Esophagus (tissue), 2 donors: Measurements from ENCODE around the gene ATAD2B. TPM values are rescaled to one million over a fixed set of nuclear protein-coding genes. Genes with fewer than 3 reads are reported as not detected.

Experiments used
- H3K27ac ChIP-seq, 2 donors: one replicate each; pipeline ENCODE4 v1.5.1; 2013; ENCODE audit warnings: low read depth in 2 of 2, mild to moderate bottlenecking in 2 of 2, inconsistent platforms in 1 of 2, low read length in 1 of 2, moderate library complexity in 1 of 2
- H3K27me3 ChIP-seq, 2 donors: one replicate each; pipeline ENCODE4 v1.6.1; 2013; ENCODE audit warnings: low read length in 2 of 2, control low read depth in 1 of 2, mild to moderate bottlenecking in 1 of 2; ENCODE audit not compliant: insufficient read depth in 2 of 2, control insufficient read depth in 1 of 2
- H3K36me3 ChIP-seq, 2 donors: one replicate each; pipeline ENCODE4 v1.6.1; 2013; ENCODE audit warnings: low read length in 1 of 2; ENCODE audit not compliant: control insufficient read depth in 2 of 2, insufficient read depth in 2 of 2
- H3K4me1 ChIP-seq, 2 donors: one replicate each; pipeline ENCODE4 v1.6.1; 2013; ENCODE audit warnings: low read length in 1 of 2; ENCODE audit not compliant: control insufficient read depth in 2 of 2, insufficient read depth in 2 of 2
- H3K4me3 ChIP-seq, 2 donors: one replicate each; pipeline ENCODE4 v1.5.1; 2013; ENCODE audit warnings: low read length in 2 of 2, mild to moderate bottlenecking in 2 of 2, low read depth in 1 of 2, moderate library complexity in 1 of 2
- H3K9me3 ChIP-seq, 2 donors: one replicate each; pipeline ENCODE4 v1.6.1; 2013; ENCODE audit warnings: mild to moderate bottlenecking in 2 of 2, low read depth in 1 of 2, low read length in 1 of 2, moderate library complexity in 1 of 2; ENCODE audit not compliant: control insufficient read depth in 2 of 2, insufficient read depth in 1 of 2
- WGBS, 2 donors: extraction: QIAGEN DNeasy Blood & Tissue Kit; methylation state at CpG; one replicate each; pipeline ENCODE4 v1.1.7; 2013; 5-methylcytosine and 5-hydroxymethylcytosine counted together
- polyA plus RNA-seq, 2 donors: library from polyadenylated mRNA; stranded (reverse); fragments of 200-250 nt; gene quantifications; one replicate each; pipeline ENCODE4 v1.2.3, GENCODE V29; 2013
- donor health status: healthy with polysubstance abuse.
- donor health status: Bipolar disorder and iron deficiency.

ATAD2B gene
- polyA plus RNA-seq, 2 donors: 4.0 to 5.8 TPM

GRCh38 chr2:23761638-23762037 lies 165.3 kb downstream of the ATAD2B start:
- Histone ChIP-seq H3K27ac (no peak overlapping the region), H3K27me3 (no peaks in the 10 kb centered on the region), H3K9me3 (no peaks in the 10 kb centered on the region), H3K4me3 (no peak overlapping the region), H3K4me1 (no peaks in the 10 kb centered on the region), H3K36me3 (peaks cover 0 to 5% of the 10 kb centered on the region in 2 donors)
- 23 to 69% methylated on average over 1 of the region's 1 CpG for WGBS, 2 donors

GRCh38 chr2:23760736-23761135 lies 166.2 kb downstream of the ATAD2B start:
- Histone ChIP-seq H3K27me3 (no peaks in the 10 kb centered on the region), H3K9me3 (no peaks in the 10 kb centered on the region), H3K27ac (no peak overlapping the region), H3K36me3 (peaks cover 0 to 5% of the 10 kb centered on the region in 2 donors), H3K4me3 (no peak overlapping the region), H3K4me1 (no peaks in the 10 kb centered on the region)
- 43 to 59% methylated on average over 4 of the region's 4 CpGs for WGBS, 2 donors

- H3K36me3 ChIP-seq: peaks cover 0 to 5% of the 10 kb centered on the region in 2 donors
- no peaks in the 10 kb centered on the region for H3K27me3 ChIP-seq
- WGBS, 2 donors: 84 to 85% methylated on average over 6 of the region's 6 CpGs
- no peaks in the 10 kb centered on the region for H3K9me3 ChIP-seq
- H3K4me1 ChIP-seq: no peaks in the 10 kb centered on the region
- H3K27ac ChIP-seq: no peak overlapping the region
- H3K4me3 ChIP-seq: no peak overlapping the region
Observed at GRCh38 chr2:23757686-23758433, 169.1 kb downstream of the ATAD2B start.

DNA sequence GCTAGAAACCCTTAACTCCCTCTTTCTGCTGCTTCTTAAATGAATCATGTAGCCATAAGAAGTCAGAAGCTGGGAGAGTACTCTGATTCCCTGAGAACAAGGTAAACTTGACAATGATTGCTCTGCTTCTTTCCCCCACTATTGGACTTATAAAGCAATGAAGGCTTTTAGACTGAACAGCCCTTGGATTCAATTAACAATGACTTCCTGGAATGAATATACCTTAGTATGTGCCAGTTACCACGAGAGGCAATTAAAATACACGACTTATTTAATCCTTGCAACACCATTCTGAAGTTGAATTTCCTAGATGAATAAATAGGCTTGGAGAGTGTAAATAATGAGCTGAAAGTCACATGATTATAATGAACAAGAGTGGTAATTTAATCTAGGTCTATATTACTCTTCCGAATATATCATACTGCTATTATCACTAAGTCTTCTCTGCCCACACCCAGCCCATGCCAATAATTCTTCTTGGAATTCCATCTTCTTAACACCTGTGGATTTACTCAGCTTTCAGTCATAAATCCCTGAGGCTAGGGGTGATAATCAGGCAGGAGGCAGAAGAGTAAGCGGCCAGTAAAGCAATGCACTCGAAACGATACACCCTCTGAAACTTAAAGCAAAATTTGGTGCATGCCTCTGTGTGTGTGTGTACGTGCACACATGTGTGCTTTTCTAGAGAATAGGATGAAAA lies 170.2 kb downstream of the ATAD2B start:
- Histone ChIP-seq H3K27me3 (no peaks in the 10 kb centered on the region), H3K36me3 (peaks cover 0 to 5% of the 10 kb centered on the region in 2 donors), H3K9me3 (no peaks in the 10 kb centered on the region), H3K4me3 (no peak overlapping the region), H3K27ac (peak overlapping the region in 1 of 2 donors; percentile 21), H3K4me1 (no peaks in the 10 kb centered on the region)
- WGBS, 2 donors: 62 to 78% methylated on average over 7 of the region's 7 CpGs

- H3K4me3 ChIP-seq: no peak overlapping the region
- no peaks in the 10 kb centered on the region for H3K4me1 ChIP-seq
- no peaks in the 10 kb centered on the region for H3K9me3 ChIP-seq
- H3K27me3 ChIP-seq: no peaks in the 10 kb centered on the region
- no peak overlapping the region for H3K27ac ChIP-seq
- peaks cover 0 to 5% of the 10 kb centered on the region in 2 donors for H3K36me3 ChIP-seq
Observed at GRCh38 chr2:23754970-23755369, 172.0 kb downstream of the ATAD2B start.

DNA sequence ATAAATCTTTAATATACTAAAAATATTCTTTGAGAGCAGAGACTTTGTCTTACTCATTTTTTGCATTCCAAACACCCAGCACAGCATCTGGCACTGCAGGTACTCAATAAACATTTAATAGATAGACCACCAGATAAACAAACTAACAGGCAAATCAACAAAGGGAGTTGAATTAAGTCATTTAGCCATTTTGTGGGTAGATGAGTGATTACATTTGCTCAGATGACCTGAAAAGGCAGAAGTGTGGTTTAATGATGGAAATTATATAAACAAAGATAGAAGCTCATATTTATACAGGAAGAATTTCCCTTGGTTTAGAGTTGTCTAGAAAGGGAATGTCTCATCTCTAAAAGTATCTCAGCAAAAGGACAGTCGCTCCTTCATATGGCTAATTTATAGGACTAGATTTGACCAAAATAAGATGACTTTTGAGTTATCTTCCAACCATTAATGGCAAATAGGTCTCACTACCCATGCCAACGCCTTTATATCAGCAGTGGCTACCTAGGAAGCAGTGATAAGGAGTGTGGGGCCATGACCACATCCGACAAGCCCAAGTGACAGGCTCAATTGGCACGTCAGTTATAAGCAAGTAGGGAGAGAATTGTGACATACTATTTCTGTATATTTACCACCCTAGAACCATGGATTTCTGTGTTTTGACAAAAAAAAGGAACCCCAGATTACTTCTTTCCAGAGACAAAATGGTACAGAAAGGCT lies 173.5 kb downstream of the ATAD2B start:
- no peak overlapping the region for H3K4me3 ChIP-seq
- H3K9me3 ChIP-seq: no peaks in the 10 kb centered on the region
- peaks cover 0 to 5% of the 10 kb centered on the region in 2 donors for H3K36me3 ChIP-seq
- 88 to 90% methylated on average over 4 of the region's 4 CpGs for WGBS, 2 donors
- H3K27ac ChIP-seq: no peak overlapping the region
- no peaks in the 10 kb centered on the region for H3K27me3 ChIP-seq
- H3K4me1 ChIP-seq: no peaks in the 10 kb centered on the region

DNA sequence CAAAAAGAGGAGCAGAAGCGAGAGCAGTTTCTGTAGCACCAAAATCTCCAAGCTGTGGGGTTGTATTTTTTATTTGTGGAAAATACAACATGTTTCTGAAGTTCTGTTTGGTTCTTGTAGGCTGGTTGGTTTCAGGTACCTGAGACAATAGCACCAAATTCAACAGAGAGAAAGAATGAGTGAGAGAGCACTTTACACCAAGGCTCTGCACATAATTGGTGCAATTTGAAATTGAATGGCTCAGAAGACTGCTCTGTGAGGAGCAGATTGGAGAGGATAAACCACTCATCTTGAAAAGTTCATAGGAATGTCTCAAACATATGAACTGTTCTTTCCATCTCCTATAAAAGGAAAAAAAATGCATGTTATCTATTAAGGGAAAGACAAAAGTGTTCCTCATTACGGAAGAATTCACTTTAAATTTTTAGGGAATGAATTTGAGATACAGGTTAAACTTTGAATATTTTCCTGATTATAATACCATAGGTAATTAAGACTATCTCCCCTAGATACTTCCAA lies 175.1 kb downstream of the ATAD2B start:
- no peak overlapping the region for H3K27ac ChIP-seq
- H3K4me3 ChIP-seq: no peak overlapping the region
- H3K4me1 ChIP-seq: no peaks in the 10 kb centered on the region
- 96% methylated on average over 2 of the region's 2 CpGs for WGBS, 2 donors
- H3K9me3 ChIP-seq: no peaks in the 10 kb centered on the region
- H3K27me3 ChIP-seq: no peaks in the 10 kb centered on the region
- H3K36me3 ChIP-seq: no peaks in the 10 kb centered on the region

DNA sequence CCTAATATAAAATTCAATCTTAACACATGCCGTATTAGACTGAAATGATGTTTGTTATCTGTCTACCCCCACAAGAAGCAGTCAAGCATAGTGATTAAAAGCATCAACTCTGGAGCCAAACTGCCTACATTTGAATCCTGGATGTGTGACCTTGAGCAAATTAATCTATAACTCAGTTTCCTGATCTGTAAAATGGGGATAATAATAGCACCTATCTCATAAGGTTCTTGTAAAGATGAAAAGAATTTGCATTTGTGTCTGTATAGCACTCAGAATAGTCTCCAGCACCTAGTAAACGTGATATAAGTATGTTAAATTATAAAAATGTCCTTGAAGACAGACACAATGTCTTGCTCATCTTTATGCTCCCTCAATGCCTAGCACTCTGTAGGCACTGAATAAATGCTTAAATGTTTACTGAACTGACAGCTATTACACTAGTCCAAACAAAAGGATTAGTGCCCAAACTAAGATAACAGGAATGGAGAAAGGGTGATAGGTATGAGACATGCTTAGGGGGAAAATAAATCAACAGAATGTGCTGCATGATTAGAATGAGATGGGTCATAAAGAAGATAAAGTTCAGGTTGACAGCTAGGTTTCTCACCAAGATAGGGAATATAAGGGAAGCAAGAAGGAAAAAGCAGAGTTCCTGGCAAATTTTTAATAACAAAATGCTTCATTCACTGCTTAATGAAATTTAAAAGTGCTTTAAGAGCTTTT lies 180.6 kb downstream of the ATAD2B start:
- Histone ChIP-seq H3K36me3 (no peaks in the 10 kb centered on the region), H3K4me3 (no peak overlapping the region), H3K9me3 (no peaks in the 10 kb centered on the region), H3K4me1 (peaks cover 2% of the 10 kb centered on the region in 2 donors), H3K27me3 (no peaks in the 10 kb centered on the region), H3K27ac (no peak overlapping the region)
- WGBS, 2 donors: 57 to 81% methylated on average over 2 of the region's 2 CpGs

DNA sequence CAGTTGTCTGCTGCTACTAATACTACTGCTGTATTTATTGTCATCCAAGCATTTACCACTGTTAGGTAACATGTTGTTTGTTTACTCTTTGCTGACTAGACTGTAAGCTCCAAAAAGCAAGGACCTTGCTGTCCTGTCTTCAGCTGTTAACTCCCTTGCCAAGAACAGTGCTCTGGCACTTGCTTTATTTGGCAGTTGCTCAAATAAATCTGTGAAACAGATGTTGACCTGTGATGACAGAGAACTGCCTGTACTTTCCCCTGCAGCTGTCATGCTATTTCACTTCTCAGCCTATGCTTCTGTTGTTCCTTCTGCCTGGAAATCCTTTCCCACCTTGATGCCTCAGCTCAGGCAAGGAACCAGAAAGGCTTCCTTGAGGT lies 181.2 kb downstream of the ATAD2B start:
- no peaks in the 10 kb centered on the region for H3K27me3 ChIP-seq
- no peaks in the 10 kb centered on the region for H3K36me3 ChIP-seq
- no peak overlapping the region for H3K4me3 ChIP-seq
- no peaks in the 10 kb centered on the region for H3K9me3 ChIP-seq
- H3K4me1 ChIP-seq: peaks cover 2% of the 10 kb centered on the region in 2 donors
- no peak overlapping the region for H3K27ac ChIP-seq
